HG03095 (cell line): ENCODE results near the gene NELL1.
"Not testable (repeated sequence)": the region's sequence is repeated elsewhere in the genome, so short reads cannot be mapped to it uniquely, and the experiment has no call there.

ENCODE experiments used
- ATAC-seq: cut with Tn5 transposase; IDR thresholded peaks from one replicate; pipeline ENCODE4 v1.9.1; 2021; ENCODE audit warnings: moderate library complexity; ENCODE audit not compliant: unreplicated experiment

NELL1 gene

GRCh38 chr11:20762116-20762844 lies 92.9 kb downstream of the NELL1 start:
- ATAC-seq = no peak

- ATAC-seq = no peak
Observed at GRCh38 chr11:20762980-20763379, 93.6 kb downstream of the NELL1 start.

- no peak for ATAC-seq
Observed at GRCh38 chr11:20770414-20770946, 101.1 kb downstream of the NELL1 start.

- ATAC-seq = no peak
Observed at GRCh38 chr11:20771026-20771425, 101.6 kb downstream of the NELL1 start.

GRCh38 chr11:20771681-20772080 lies 102.3 kb downstream of the NELL1 start:
- ATAC-seq = no peak

GRCh38 chr11:20775331-20775730 lies 105.9 kb downstream of the NELL1 start:
- no peak for ATAC-seq

GRCh38 chr11:20782775-20783174 lies 113.4 kb downstream of the NELL1 start:
- ATAC-seq = no peak

GRCh38 chr11:20783220-20783619 lies 113.8 kb downstream of the NELL1 start:
- ATAC-seq = no peak

GRCh38 chr11:20790622-20791021 lies 121.2 kb downstream of the NELL1 start:
- ATAC-seq = no peak

- no peak for ATAC-seq
Observed at GRCh38 chr11:20795005-20795404, 125.6 kb downstream of the NELL1 start.

GRCh38 chr11:20808328-20808727 lies 138.9 kb downstream of the NELL1 start:
- no peak for ATAC-seq

GRCh38 chr11:20821046-20821445 lies 151.7 kb downstream of the NELL1 start:
- ATAC-seq = no peak

- ATAC-seq = no peak
Observed at GRCh38 chr11:20821470-20821869, 152.1 kb downstream of the NELL1 start.

- no peak for ATAC-seq
Observed at GRCh38 chr11:20824773-20825172, 155.4 kb downstream of the NELL1 start.

- ATAC-seq = no peak
Observed at GRCh38 chr11:20835561-20835960, 166.2 kb downstream of the NELL1 start.

- no peak for ATAC-seq
Observed at GRCh38 chr11:20839231-20839630, 169.8 kb downstream of the NELL1 start.

GRCh38 chr11:20840341-20840740 lies 171.0 kb downstream of the NELL1 start:
- ATAC-seq = no peak

- ATAC-seq = no peak
Observed at GRCh38 chr11:20844216-20844615, 174.8 kb downstream of the NELL1 start.

GRCh38 chr11:20844630-20845029 lies 175.2 kb downstream of the NELL1 start:
- ATAC-seq = no peak

- no peak for ATAC-seq
Observed at GRCh38 chr11:20854215-20854955, 185.0 kb downstream of the NELL1 start.

GRCh38 chr11:20861322-20861721 lies 191.9 kb downstream of the NELL1 start:
- ATAC-seq = no peak

GRCh38 chr11:20862263-20862662 lies 192.9 kb downstream of the NELL1 start:
- not testable (repeated sequence) for ATAC-seq
